HEK293 (cell line): ENCODE results near the gene AAR2.
A peak's percentile ranks its signal among the peaks of the same experiment; 100 is the strongest.

Experiments
- CTCF ChIA-PET: fragments of 350-600 bp; formaldehyde crosslinking; extraction: SDS; loops from one replicate; lab custom pipeline; 2021; ENCODE audit warnings: antibody characterized with exemption; lab: Yijun Ruan, JAX
- POLR2A ChIA-PET: fragments of 300-600 bp; formaldehyde crosslinking; extraction: SDS; loops from one replicate; lab custom pipeline; 2020; ENCODE audit warnings: antibody characterized with exemption, inconsistent platforms; lab: Yijun Ruan, JAX
- H3K27ac ChIP-seq: fragments of 200-500 bp; sonication (Bioruptor generic); 2 replicates; pipeline ENCODE4 v1.5.1; 2014; ENCODE audit warnings: low read depth, low read length, control low read depth, inconsistent platforms; ENCODE audit errors: extremely low read depth
- H3K36me3 ChIP-seq, 2 experiments: fragments of 200-500 bp in 1 of 2; sonication (Bioruptor generic) in 1 of 2; 1 replicate in 1 of 2; 2 replicates in 1 of 2; pipeline ENCODE4 v1.5.1; 2014 to 2017; ENCODE audit warnings: inconsistent platforms in 2 of 2, low read length in 2 of 2; ENCODE audit not compliant: control insufficient read depth in 2 of 2, insufficient read depth in 1 of 2
- H3K4me1 ChIP-seq: fragments of 200-500 bp; sonication (Bioruptor generic); 2 replicates; pipeline ENCODE4 v1.5.1; 2014; ENCODE audit warnings: mild to moderate bottlenecking, low read length, inconsistent platforms; ENCODE audit not compliant: control insufficient read depth, insufficient read depth
- H3K4me3 ChIP-seq: 2 replicates; pipeline ENCODE4 v1.5.1; 2011; ENCODE audit warnings: low read depth, mild to moderate bottlenecking, control low read depth, low read length, moderate library complexity
- H3K9me3 ChIP-seq: fragments of 200-500 bp; sonication (Bioruptor generic); 2 replicates; pipeline ENCODE4 v1.5.1; 2014; ENCODE audit warnings: low read depth, low read length, inconsistent platforms; ENCODE audit not compliant: control insufficient read depth, insufficient read depth
- CTCF ChIP-seq: fragments of 450-650 bp; formaldehyde crosslinking; IDR thresholded peaks from 2 replicates; pipeline ENCODE4 v1.5.1; 2016; ENCODE audit warnings: missing biosample characterization, missing genetic modification characterization
- EGR2 ChIP-seq: fragments of 450-650 bp; formaldehyde crosslinking; IDR thresholded peaks from 2 replicates; pipeline ENCODE4 v1.5.1; 2016; ENCODE audit warnings: low read depth, missing biosample characterization, missing genetic modification characterization
- GLI2 ChIP-seq: fragments of 450-650 bp; formaldehyde crosslinking; IDR thresholded peaks from 2 replicates; pipeline ENCODE4; 2017; ENCODE audit warnings: missing biosample characterization, missing genetic modification characterization, low read depth, borderline replicate concordance
- KLF10 ChIP-seq: fragments of 450-650 bp; IDR thresholded peaks from 2 replicates; pipeline ENCODE4 v1.5.1; 2018; ENCODE audit warnings: missing biosample characterization, mild to moderate bottlenecking, missing genetic modification characterization
- MEIS1 ChIP-seq: sonication (generic); formaldehyde crosslinking; IDR thresholded peaks from 2 replicates; pipeline ENCODE4 v1.8.1; 2022; ENCODE audit warnings: missing genetic modification reagents, mild to moderate bottlenecking, borderline replicate concordance
- PRDM1 ChIP-seq: fragments of 450-650 bp; formaldehyde crosslinking; IDR thresholded peaks from 2 replicates; pipeline ENCODE4; 2016; ENCODE audit warnings: missing biosample characterization, missing genetic modification characterization
- PRDM10 ChIP-seq: fragments of 450-650 bp; formaldehyde crosslinking; IDR thresholded peaks from 2 replicates; pipeline ENCODE4 v1.5.1; 2016; ENCODE audit warnings: missing biosample characterization, missing genetic modification characterization
- SP3 ChIP-seq: fragments of 450-650 bp; formaldehyde crosslinking; IDR thresholded peaks from 2 replicates; pipeline ENCODE4 v1.5.1; 2016; ENCODE audit warnings: missing biosample characterization, missing genetic modification characterization
- ZBTB17 ChIP-seq: fragments of 450-650 bp; formaldehyde crosslinking; IDR thresholded peaks from 2 replicates; pipeline ENCODE4 v1.5.1; 2016; ENCODE audit warnings: missing biosample characterization, missing genetic modification characterization
- ZEB2 ChIP-seq: fragments of 450-650 bp; formaldehyde crosslinking; IDR thresholded peaks from 2 replicates; pipeline ENCODE4 v1.5.1; 2016; ENCODE audit warnings: missing biosample characterization, missing genetic modification characterization
- ZFP41 ChIP-seq: fragments of 450-650 bp; formaldehyde crosslinking; IDR thresholded peaks from 2 replicates; pipeline ENCODE4 v1.5.1; 2016; ENCODE audit warnings: missing biosample characterization, missing genetic modification characterization, borderline replicate concordance
- ZNF175 ChIP-seq: fragments of 450-650 bp; formaldehyde crosslinking; IDR thresholded peaks from 2 replicates; pipeline ENCODE4 v1.5.1; 2016; ENCODE audit warnings: missing biosample characterization, missing genetic modification characterization
- ZNF2 ChIP-seq: fragments of 450-650 bp; formaldehyde crosslinking; IDR thresholded peaks from 2 replicates; pipeline ENCODE4 v1.5.1; 2016; ENCODE audit warnings: missing biosample characterization, missing genetic modification characterization
- ZNF214 ChIP-seq: fragments of 450-650 bp; formaldehyde crosslinking; IDR thresholded peaks from 2 replicates; pipeline ENCODE4 v1.5.1; 2017; ENCODE audit warnings: missing biosample characterization, mild to moderate bottlenecking, missing genetic modification characterization, borderline replicate concordance
- ZNF23 ChIP-seq: fragments of 450-650 bp; formaldehyde crosslinking; IDR thresholded peaks from 2 replicates; pipeline ENCODE4 v1.5.1; 2016; ENCODE audit warnings: missing biosample characterization, missing genetic modification characterization, borderline replicate concordance
- ZNF274 ChIP-seq, 2 experiments: fragments of 200-500 bp in 1 of 2; fragments of 450-650 bp in 1 of 2; sonication (Bioruptor generic) in 1 of 2; formaldehyde crosslinking in 1 of 2; IDR thresholded peaks; 2 replicates each; pipeline versions ENCODE4 v1.5.1 to v1.6.1; 2014 to 2016; ENCODE audit warnings: borderline replicate concordance in 1 of 2, inconsistent platforms in 1 of 2, low read length in 1 of 2, missing biosample characterization in 1 of 2, missing genetic modification characterization in 1 of 2
- ZNF449 ChIP-seq: fragments of 450-650 bp; formaldehyde crosslinking; IDR thresholded peaks from 2 replicates; pipeline ENCODE4 v1.5.1; 2017; ENCODE audit warnings: missing biosample characterization, mild to moderate bottlenecking, missing genetic modification characterization, moderate library complexity
- ZNF514 ChIP-seq: fragments of 450-650 bp; formaldehyde crosslinking; IDR thresholded peaks from 2 replicates; pipeline ENCODE4 v1.5.1; 2016; ENCODE audit warnings: missing biosample characterization, missing genetic modification characterization
- ZNF521 ChIP-seq: fragments of 450-650 bp; formaldehyde crosslinking; IDR thresholded peaks from 2 replicates; pipeline ENCODE4 v1.5.1; 2017; ENCODE audit warnings: missing biosample characterization, mild to moderate bottlenecking, missing genetic modification characterization
- ZNF548 ChIP-seq: fragments of 450-650 bp; formaldehyde crosslinking; IDR thresholded peaks from 2 replicates; pipeline ENCODE4 v1.5.1; 2016; ENCODE audit warnings: missing biosample characterization, missing genetic modification characterization
- ZNF561 ChIP-seq: fragments of 450-650 bp; IDR thresholded peaks from 2 replicates; pipeline ENCODE4 v1.5.1; 2018; ENCODE audit warnings: missing biosample characterization, missing genetic modification characterization, borderline replicate concordance
- ZNF571 ChIP-seq: fragments of 450-650 bp; formaldehyde crosslinking; IDR thresholded peaks from 2 replicates; pipeline ENCODE4 v1.5.0; 2017; ENCODE audit warnings: missing biosample characterization, missing genetic modification characterization
- ZNF600 ChIP-seq: fragments of 450-650 bp; formaldehyde crosslinking; IDR thresholded peaks from 2 replicates; pipeline ENCODE4 v1.5.1; 2016; ENCODE audit warnings: missing biosample characterization, missing genetic modification characterization
- ZNF626 ChIP-seq: fragments of 450-650 bp; sonication (Bioruptor Pico); formaldehyde crosslinking; IDR thresholded peaks from 2 replicates; pipeline ENCODE4 v1.5.1; 2018; ENCODE audit warnings: missing biosample characterization, missing genetic modification characterization, inconsistent platforms
- ZNF639 ChIP-seq: fragments of 450-650 bp; formaldehyde crosslinking; IDR thresholded peaks from 2 replicates; pipeline ENCODE4 v1.5.1; 2016; ENCODE audit warnings: missing biosample characterization, missing genetic modification characterization
- ZNF654 ChIP-seq: fragments of 450-650 bp; formaldehyde crosslinking; IDR thresholded peaks from 2 replicates; pipeline ENCODE4 v1.5.1; 2016; ENCODE audit warnings: low read depth, missing biosample characterization, missing genetic modification characterization
- ZNF777 ChIP-seq: fragments of 450-650 bp; formaldehyde crosslinking; IDR thresholded peaks from 2 replicates; pipeline ENCODE4 v1.5.1; 2017; ENCODE audit warnings: missing biosample characterization, missing genetic modification characterization, borderline replicate concordance
- ZXDB ChIP-seq: fragments of 450-650 bp; formaldehyde crosslinking; IDR thresholded peaks from 2 replicates; pipeline ENCODE4 v1.5.1; 2016; ENCODE audit warnings: missing biosample characterization, missing genetic modification characterization

AAR2 gene

GRCh38 chr20:36214684-36215256, 21.5 kb upstream of the AAR2 start:
- POLR2A ChIA-PET = no interaction called here
- peaks cover 0 to 38% of the 10 kb centered on the region in 2 experiments; a peak in 1 of 3 replicates for H3K36me3 ChIP-seq
- no peaks in the 10 kb centered on the region for H3K9me3 ChIP-seq
- H3K4me3 ChIP-seq = no peak overlapping the region
- no peak overlapping the region for H3K27ac ChIP-seq
- H3K4me1 ChIP-seq = no peaks in the 10 kb centered on the region
- TF ChIP-seq MEIS1 (CRISPR knock-in tag) (no peak), ZNF600 (tag by site-specific recombination) (no peak), ZNF777 (no peak), ZNF626 (tag by site-specific recombination) (no peak), CTCF (peak; percentile 40), ZNF214 (tag by site-specific recombination) (no peak), ZNF654 (tag by site-specific recombination) (peak; percentile 77), ZNF571 (tag by site-specific recombination) (no peak), ZNF639 (tag by site-specific recombination) (no peak)
- TF ChIP-seq, all 188 proteins: peak for 2
- CTCF ChIA-PET = interaction anchor here (0.6 to 4.5 kb wide), 8 partner anchors 12 to 232 kb away, joined by 3 to 36 read pairs (median 6); no protein-coding TSS in a partner anchor

- TF ChIP-seq ZFP41 (no peak), ZNF548 (tag by site-specific recombination) (no peak), ZNF274 (IDR thresholded peaks at IDR 0.05; ENCODE audit: low read length) (no peak), ZNF274 (tag by site-specific recombination; IDR thresholded peaks at IDR 0.05; ENCODE audit: borderline replicate concordance) (no peak), SP3 (tag by site-specific recombination) (no peak), ZNF2 (tag by site-specific recombination) (no peak), ZNF521 (tag by site-specific recombination) (no peak), ZNF514 (no peak), ZXDB (tag by site-specific recombination) (no peak), EGR2 (no peak), PRDM1 (tag by site-specific recombination) (no peak), GLI2 (tag by site-specific recombination) (no peak), ZNF23 (no peak), ZNF561 (no peak), ZNF449 (tag by site-specific recombination) (no peak), KLF10 (tag by site-specific recombination) (no peak), ZBTB17 (no peak), PRDM10 (no peak), ZEB2 (tag by site-specific recombination) (no peak), ZNF175 (tag by site-specific recombination) (no peak)
Observed at GRCh38 chr20:36215778-36216177, 20.5 kb upstream of the AAR2 start.

More at GRCh38 chr20:36215778-36216177, 20.5 kb upstream of the AAR2 start:
- ChIA-PET POLR2A (no interaction called here), CTCF (interaction anchor here (0.7 to 2.3 kb wide), 7 partner anchors 13 to 252 kb away, joined by 3 to 11 read pairs (median 3); no protein-coding TSS in a partner anchor)
- no peaks in the 10 kb centered on the region for H3K9me3 ChIP-seq
- no peak overlapping the region for H3K27ac ChIP-seq
- H3K4me1 ChIP-seq = no peaks in the 10 kb centered on the region
- H3K36me3 ChIP-seq = peaks cover 0 to 40% of the 10 kb centered on the region in 2 experiments; a peak in 1 of 3 replicates
- no peak overlapping the region for H3K4me3 ChIP-seq
